Upper lobe of right lung (tissue), 1 donor: ENCODE data around the gene NTPCR. TPM values are rescaled to one million over a fixed set of nuclear protein-coding genes. Genes with fewer than 3 reads are reported as not detected.
"Not testable (repeated sequence)": the region's sequence is repeated elsewhere in the genome, so short reads cannot be mapped to it uniquely, and the experiment has no call there.

ENCODE experiments used
- ATAC-seq: fragments of 200-7000 bp; cut with Tn5 transposase; one replicate; pipeline ENCODE4 v1.9.1; 2020; ENCODE audit warnings: mild to moderate bottlenecking, moderate library complexity
- DNase-seq: peaks from one replicate; pipeline ENCODE4 v3.0.0-alpha.2; 2020
- H3K27ac ChIP-seq: fragments of 200-600 bp; one replicate; pipeline ENCODE4 v1.8.0; 2022
- H3K27me3 ChIP-seq: fragments of 200-600 bp; one replicate; pipeline ENCODE4 v1.8.0; 2022; ENCODE audit warnings: mild to moderate bottlenecking
- H3K36me3 ChIP-seq: fragments of 200-600 bp; one replicate; pipeline ENCODE4 v1.8.0; 2022
- H3K4me1 ChIP-seq: fragments of 200-600 bp; one replicate; pipeline ENCODE4 v1.8.0; 2022
- H3K4me3 ChIP-seq: fragments of 200-600 bp; one replicate; pipeline ENCODE4 v1.8.0; 2022; ENCODE audit warnings: mild to moderate bottlenecking
- H3K9me3 ChIP-seq: fragments of 200-600 bp; one replicate; pipeline ENCODE4 v1.8.0; 2022
- CTCF ChIP-seq: fragments of 200-600 bp; IDR thresholded peaks from one replicate; pipeline ENCODE4 v1.8.0; 2022; ENCODE audit warnings: antibody characterized with exemption
- intact Hi-C: fragments of 100-400 bp; cut with DNase I; formaldehyde crosslinking; loops from one replicate; pipeline ENCODE4 v1.11.0; 2022
- total RNA-seq: library from RNA; stranded (reverse); fragmentation: NEBNext Ultra II Directional; extraction: Animal tissue kit (Norgen Biotek cat#: 25700); gene quantifications from one replicate; pipeline ENCODE4 v1.2.1, GENCODE V29; 2021
- donor health status: DM: no; HTN: yes; CAD: no; lungs with severe emphysema.

Gene NTPCR
- total RNA-seq, 1 donor from 2014 or later: 28.7 TPM

- DNase-seq (no peak), ATAC-seq (no peak)
- Histone ChIP-seq H3K4me1 (no peaks in the 10 kb centered on the region), H3K27ac (no peak overlapping the region), H3K9me3 (no peaks in the 10 kb centered on the region), H3K36me3 (no peaks in the 10 kb centered on the region), H3K4me3 (no peak overlapping the region), H3K27me3 (no peaks in the 10 kb centered on the region)
- intact Hi-C loops: no loop called here
- TF ChIP-seq CTCF: no peak
Measured at GRCh38 chr1:232911027-232911599, 39.3 kb upstream of the NTPCR start.

GRCh38 chr1:232912845-232913580 is 37.4 kb upstream of the NTPCR start:
- H3K9me3 ChIP-seq: no peaks in the 10 kb centered on the region
- peak overlapping the region; percentile 38 for H3K27ac ChIP-seq
- DNase-seq: no peak
- no peak overlapping the region for H3K4me3 ChIP-seq
- intact Hi-C loops: no loop called here
- no peaks in the 10 kb centered on the region for H3K27me3 ChIP-seq
- ATAC-seq: no peak
- TF ChIP-seq CTCF: no peak
- H3K36me3 ChIP-seq: no peaks in the 10 kb centered on the region
- no peaks in the 10 kb centered on the region for H3K4me1 ChIP-seq

- H3K27ac ChIP-seq, H3K4me1 ChIP-seq, H3K9me3 ChIP-seq, H3K36me3 ChIP-seq, ATAC-seq, DNase-seq, H3K27me3 ChIP-seq, intact Hi-C loops, H3K4me3 ChIP-seq: not testable (repeated sequence)
Measured at GRCh38 chr1:232914271-232914670, 36.1 kb upstream of the NTPCR start.

GRCh38 chr1:232915212-232915611 is 35.2 kb upstream of the NTPCR start:
- TF ChIP-seq CTCF: no peak
- ATAC-seq (no peak), DNase-seq (no peak)
- no peak overlapping the region for H3K27ac ChIP-seq
- no peak overlapping the region for H3K4me3 ChIP-seq
- intact Hi-C loops: no loop called here
- H3K4me1 ChIP-seq: no peaks in the 10 kb centered on the region
- no peaks in the 10 kb centered on the region for H3K36me3 ChIP-seq
- no peaks in the 10 kb centered on the region for H3K27me3 ChIP-seq
- H3K9me3 ChIP-seq: no peaks in the 10 kb centered on the region

- no peaks in the 10 kb centered on the region for H3K27me3 ChIP-seq
- intact Hi-C loops: no loop called here
- H3K9me3 ChIP-seq: no peaks in the 10 kb centered on the region
- H3K27ac ChIP-seq: no peak overlapping the region
- no peak for TF ChIP-seq CTCF
- no peak for DNase-seq
- H3K4me3 ChIP-seq: no peak overlapping the region
- ATAC-seq: no peak
- no peaks in the 10 kb centered on the region for H3K4me1 ChIP-seq
- H3K36me3 ChIP-seq: no peaks in the 10 kb centered on the region
Measured at GRCh38 chr1:232917053-232917452, 33.4 kb upstream of the NTPCR start.

GRCh38 chr1:232921381-232921780 is 29.0 kb upstream of the NTPCR start:
- no peak overlapping the region for H3K27ac ChIP-seq
- no peak for ATAC-seq
- H3K27me3 ChIP-seq: no peaks in the 10 kb centered on the region
- H3K4me1 ChIP-seq: no peaks in the 10 kb centered on the region
- H3K9me3 ChIP-seq: no peaks in the 10 kb centered on the region
- TF ChIP-seq CTCF: no peak
- no peaks in the 10 kb centered on the region for H3K36me3 ChIP-seq
- no peak for DNase-seq
- intact Hi-C loops: loop anchor here (10.0 kb wide), 1 partner anchor 603 kb away; no protein-coding TSS in a partner anchor
- no peak overlapping the region for H3K4me3 ChIP-seq
